Colon (tissue), 2 donors: ENCODE measurements around the gene LGR6.
"Not testable (repeated sequence)": the region's sequence is repeated elsewhere in the genome, so short reads cannot be mapped to it uniquely, and the experiment has no call there.

Experiments
- FAIRE-seq: peaks from 2 replicates; lab custom pipeline; 2012; peaks lifted over from hg19 to GRCh38; lab: Jason Lieb, UNC
- donor health status: control.
- donor health status: control.

LGR6 gene

GRCh38 chr1:202329891-202330290 lies 136.3 kb downstream of the LGR6 start:
- FAIRE-seq, result no peak

DNA sequence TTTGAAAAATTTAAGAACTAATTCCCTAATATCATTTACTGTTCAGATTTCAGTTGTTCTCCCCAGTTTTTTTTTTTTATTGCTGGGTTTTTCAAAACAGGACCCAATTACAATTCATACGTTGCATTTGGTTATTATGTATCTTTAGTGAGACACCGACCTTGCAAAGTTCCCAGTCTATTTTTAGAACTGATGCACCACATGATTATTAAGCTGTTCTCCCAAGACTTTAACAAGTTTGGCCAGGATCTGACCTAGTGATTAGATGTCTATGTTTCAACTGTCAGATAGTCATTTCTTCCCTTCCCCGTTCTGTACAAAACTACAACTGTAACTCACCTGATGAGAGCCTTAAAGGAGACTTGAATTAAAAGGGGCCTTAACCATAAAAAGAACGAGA lies 140.3 kb downstream of the LGR6 start:
- FAIRE-seq, result no peak

DNA sequence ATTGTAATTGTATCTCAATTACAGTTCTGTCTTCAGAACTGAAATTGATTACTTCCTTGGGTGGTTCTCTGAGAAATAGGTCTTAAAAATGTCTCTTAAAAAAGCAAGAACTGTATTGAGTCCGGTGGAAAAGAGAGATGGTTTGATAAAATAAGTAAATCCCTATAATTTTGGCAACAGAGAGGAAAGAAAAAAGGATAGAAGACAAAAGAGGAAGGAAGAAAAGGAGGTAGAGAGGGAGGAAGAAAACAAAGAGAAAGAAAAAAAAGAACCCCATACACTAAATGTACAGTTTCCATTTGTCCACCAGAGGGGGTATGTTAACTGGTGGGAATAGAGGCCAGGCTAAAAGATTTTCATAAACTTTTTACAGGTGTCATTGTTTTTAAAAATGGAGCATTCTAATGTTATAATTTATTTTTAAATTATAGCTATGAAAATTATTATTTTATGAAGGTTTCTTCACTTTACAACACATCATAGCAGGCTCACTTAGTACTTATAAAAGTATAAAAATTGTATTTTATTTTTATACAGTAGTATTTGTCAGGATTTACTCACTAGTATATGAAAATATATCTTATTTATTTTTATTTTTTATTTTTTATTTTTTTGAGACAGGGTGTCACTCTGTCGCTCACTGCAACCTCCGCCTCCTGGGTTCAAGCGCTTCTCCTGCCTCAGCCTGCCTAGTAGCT lies 150.2 kb downstream of the LGR6 start:
- FAIRE-seq, result peak; percentile 57

GRCh38 chr1:202348005-202348508 lies 154.5 kb downstream of the LGR6 start:
- FAIRE-seq, result no peak

GRCh38 chr1:202348509-202349205 lies 155.1 kb downstream of the LGR6 start, which contains the start of gene PPP1R12B:
Gene PPP1R12B, plus strand, starts transcription at chr1:202348699. Its CDS starts 153 bp downstream, at chr1:202348852.
- FAIRE-seq, result peak; percentile 77

DNA sequence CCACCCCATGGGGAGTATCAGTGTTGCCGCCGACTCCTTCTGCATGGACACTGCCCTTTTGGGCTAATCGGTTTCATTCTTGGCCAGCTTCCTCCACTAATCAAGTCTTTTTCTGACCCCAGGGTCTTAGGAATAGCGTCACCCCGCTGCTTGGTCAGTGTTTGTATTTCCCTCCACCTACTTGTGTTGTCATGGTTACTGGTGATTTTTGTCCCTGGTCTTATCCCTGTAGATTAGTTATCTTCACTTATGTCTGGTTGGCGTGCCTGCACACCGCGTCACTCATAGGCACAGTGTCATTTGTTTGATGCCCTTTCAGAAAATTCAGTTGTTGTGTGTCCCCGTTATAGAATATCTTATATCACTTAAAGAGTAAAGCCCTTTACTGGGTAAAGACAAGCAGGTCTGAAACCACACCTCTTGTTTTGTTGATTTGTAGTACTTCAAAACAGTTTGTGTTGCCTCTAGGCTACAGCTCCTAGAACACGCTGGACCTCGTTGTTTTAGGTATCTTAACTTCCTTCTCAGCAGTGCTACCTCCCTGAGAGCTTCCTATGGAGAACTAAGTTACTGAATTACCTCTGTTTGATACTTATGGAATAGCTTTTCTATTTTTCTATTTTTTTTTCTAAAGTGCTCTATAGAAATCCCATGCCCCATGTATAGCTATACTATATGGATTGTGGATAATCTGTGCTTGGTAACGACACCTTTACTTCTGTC lies 155.8 kb downstream of the LGR6 start:
- FAIRE-seq, result no peak

DNA sequence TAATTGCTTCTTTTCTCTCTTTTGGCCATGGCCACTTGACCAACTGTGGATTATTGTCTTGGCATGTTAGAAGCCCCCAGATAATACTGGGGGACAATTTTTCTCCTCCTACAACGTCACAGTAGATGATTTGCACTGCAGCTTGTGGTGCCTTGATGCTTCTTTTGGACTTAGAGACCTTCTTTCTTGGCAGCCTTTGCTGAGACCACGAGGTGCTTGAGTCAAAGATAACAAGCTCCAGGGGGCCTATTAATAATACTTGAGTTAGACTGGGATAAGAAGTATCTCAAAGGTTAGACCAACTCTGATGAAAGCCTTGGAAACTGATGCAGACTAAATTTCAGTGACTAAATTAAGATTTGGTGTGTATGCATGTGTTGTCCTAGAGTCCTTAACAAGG lies 158.1 kb downstream of the LGR6 start:
- no peak for FAIRE-seq

- not testable (repeated sequence) for FAIRE-seq
Measured at GRCh38 chr1:202352583-202353197, 159.1 kb downstream of the LGR6 start.

DNA sequence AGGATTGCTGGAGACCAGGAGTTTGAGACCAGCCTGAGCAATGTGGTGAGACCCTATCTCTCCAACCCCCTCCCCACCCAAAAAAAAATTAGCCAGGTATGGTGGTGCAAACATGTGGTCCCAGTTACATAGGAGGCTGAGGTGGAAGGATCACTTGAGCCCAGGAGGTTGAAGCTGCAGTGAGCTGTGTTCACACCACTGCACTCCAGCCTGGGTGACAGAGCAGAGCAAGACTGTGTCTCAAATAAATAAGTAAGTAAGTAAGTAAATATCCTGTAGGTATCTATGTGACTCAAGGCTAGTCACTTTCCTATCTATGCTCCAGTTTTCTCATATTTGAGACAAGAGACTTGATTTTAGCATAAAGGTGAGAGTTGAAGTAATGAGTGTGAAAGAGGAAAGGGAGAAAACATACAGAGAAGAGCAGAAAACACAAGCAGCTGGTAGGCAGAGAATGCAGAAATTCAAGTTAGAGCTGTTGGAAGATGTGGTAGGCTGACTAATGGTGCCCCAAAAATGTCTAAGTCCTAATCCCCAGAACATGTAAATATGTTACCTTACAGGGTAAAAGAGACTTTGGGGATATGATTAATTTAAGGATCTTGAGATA lies 162.4 kb downstream of the LGR6 start:
- no peak for FAIRE-seq

DNA sequence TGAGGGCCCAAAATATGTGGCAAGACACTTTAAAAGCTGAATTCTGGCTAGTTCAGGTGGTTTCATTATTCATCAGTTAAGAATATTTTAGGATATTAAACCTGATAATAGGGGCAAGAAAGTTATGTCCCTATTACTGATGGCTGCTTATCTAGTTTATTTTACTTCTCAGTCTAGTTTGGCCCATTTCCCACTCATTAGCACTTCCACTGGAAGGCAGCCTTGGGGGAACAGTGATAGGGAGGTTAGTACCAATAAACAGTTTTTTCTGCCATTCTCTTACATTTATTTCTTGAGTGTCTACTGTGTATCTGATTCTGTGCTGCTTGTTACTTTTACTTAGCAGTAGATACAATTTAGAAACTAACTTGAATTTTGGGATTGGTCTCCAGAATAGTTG lies 163.9 kb downstream of the LGR6 start:
- FAIRE-seq, result no peak

DNA sequence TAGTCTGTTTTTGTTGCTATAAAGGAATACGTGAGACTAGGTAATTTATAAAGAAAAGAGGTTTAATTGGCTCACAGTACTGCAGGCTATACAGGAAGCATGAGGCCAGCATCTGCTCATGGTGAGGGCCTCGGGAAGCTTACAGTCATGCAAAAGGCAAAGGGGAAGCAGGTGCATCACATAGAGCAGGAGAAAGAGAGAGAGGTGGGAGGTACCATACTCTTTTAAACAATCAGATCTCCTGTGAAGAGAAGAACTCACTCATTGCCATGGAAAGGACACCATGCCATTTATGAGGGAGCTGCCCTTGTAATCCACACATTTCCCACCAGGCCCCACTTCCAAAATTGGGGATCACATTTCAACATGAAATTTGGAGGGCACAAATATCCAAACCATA lies 167.6 kb downstream of the LGR6 start:
- FAIRE-seq, result no peak

DNA sequence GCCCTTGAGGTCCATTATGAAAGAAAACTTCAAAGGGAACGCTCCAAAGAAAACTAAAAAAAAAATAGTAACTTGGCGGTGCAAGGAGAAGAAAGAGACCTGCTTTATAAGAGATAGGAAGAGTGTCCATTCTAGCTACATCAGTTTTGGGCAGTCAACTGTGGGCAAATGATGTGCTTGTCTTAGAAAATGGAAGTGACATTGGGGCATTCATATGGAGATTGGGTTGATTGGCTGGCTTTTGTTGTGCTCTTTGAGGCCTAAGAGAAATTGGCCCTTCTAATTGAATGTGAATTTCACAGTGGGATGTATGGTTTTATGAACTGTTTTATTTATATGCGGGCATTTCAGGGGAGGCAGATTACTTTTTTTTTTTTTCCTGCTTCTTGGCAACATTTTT lies 168.1 kb downstream of the LGR6 start:
- FAIRE-seq, result no peak

GRCh38 chr1:202362212-202362611 lies 168.6 kb downstream of the LGR6 start:
- no peak for FAIRE-seq

DNA sequence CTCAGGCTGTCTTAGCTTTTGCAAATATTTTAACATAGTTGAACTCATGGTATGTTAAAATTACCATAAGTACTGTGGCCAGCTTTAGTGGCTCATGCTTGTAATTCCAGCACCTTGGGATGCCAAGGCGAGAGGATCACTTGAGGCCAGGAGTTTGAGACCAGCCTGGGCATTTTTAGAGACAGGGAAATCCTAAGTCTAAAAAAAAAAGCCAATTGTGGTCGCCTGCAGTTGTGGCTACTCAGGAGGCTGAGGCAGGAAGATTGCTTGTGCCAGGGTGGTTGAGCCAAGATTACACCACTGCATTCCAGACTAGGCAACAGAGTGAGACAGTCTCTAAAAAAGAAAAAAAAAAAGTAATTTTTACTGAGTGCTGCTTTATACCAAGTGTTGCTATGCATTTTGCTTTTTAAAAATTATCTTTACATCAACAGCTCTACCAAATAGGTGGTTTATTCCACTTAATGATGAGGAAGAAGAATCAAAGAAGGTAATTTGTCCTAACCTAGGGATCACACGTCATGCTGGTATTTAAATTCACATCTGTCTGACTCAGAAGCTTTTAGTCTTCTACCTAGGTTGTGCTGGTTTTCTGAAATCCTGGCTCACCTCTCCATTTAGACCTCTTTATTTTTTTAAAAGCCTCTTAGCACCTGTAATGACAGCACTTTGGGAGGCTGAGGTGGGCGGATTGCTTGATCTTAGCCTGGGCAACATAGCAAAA lies 171.7 kb downstream of the LGR6 start:
- no peak for FAIRE-seq

DNA sequence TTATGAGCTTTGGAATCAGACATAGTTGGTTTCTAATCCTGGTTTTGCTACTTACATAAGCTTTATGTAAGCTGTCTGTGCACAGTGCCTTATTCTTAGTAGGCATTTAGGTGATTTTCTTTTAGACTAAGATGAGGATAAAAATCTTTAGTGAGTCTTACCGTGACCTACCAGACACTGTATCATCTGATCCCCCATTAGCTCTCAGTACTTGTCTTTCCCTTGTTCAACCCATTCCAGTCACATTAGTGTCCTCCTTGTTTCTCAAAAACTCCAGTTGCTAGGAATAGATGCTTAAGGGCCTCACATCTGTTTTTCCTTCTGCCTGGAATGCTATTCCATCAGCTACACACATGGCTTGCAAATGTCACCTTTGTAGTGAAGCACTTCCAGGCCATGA lies 173.7 kb downstream of the LGR6 start:
- no peak for FAIRE-seq
